Measurements from ENCODE around the gene SEMA5B. TPM values are rescaled to one million over a fixed set of nuclear protein-coding genes. Genes with fewer than 3 reads are reported as not detected.

SEMA5B gene
- total and polyA plus RNA-seq, 9 of the 15 experiments (the other 6 are each of a cell fraction or from before 2014, with no cell fraction given): not detected

DNA sequence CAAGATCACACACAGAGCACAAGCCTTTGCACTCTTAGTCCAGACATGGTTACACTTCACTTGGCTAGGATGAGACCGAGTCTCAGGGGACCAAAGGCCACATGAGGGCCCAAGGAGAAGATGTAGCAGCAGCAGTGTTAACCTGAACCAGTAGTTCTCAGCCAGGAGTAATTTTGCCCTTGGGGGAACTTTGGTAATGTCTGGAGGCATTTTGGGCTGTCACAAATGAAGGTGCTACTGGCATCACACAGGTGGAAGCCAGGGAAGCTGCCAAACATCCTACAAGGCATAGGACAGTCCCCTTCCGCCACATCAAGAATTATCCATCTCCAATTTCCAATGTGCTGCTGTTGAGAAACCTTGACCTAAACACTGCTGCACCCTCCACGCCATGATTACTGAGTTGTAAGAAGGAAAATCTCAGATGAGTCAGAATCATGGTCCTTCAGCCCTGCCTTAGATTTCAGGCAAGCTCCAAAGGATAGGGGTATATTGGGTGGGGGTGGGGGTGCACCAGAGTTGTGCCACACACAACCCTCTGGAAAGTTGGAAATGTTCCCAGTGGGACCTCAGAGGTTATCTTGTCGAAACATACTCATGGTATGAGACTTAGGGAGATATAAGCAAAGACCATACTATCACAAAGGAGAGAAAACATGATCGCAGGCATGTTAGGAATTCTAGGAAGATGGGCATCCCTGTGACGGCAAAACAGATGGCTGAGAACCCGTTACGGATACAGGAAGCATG lies 36.2 kb downstream of the SEMA5B start:
- TF ChIP-seq THRAP3 (IDR thresholded peaks at IDR 0.05; ENCODE audit: borderline replicate concordance) (no peak), ZNF445 (CRISPR knock-in tag; IDR thresholded peaks at IDR 0.05; ENCODE audit: low read depth) (no peak), SPI1 (IDR thresholded peaks at IDR 0.05; ENCODE audit: borderline replicate concordance, low read depth, low read length) (no peak), NCOA1 (IDR thresholded peaks at IDR 0.05; ENCODE audit: low read depth) (no peak), HDAC1 (IDR thresholded peaks at IDR 0.05) (no peak), BCL6 (CRISPR knock-in tag; IDR thresholded peaks at IDR 0.05) (no peak), FOSL1 (tag; conservative IDR thresholded peaks at IDR 0.05) (no peak), ZNF639 (CRISPR knock-in tag; conservative IDR thresholded peaks at IDR 0.05 in 1 of 2, IDR thresholded peaks at IDR 0.05 in 1 of 2) (no peak)
- TF ChIP-seq, protein P1, sequence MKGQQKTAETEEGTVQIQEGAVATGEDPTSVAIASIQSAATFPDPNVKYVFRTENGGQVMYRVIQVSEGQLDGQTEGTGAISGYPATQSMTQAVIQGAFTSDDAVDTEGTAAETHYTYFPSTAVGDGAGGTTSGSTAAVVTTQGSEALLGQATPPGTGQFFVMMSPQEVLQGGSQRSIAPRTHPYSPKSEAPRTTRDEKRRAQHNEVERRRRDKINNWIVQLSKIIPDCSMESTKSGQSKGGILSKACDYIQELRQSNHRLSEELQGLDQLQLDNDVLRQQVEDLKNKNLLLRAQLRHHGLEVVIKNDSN (CRISPR knock-in tag; IDR thresholded peaks at IDR 0.05): no peak
- ATAC-seq (no peak), DNase-seq (ENCODE audit: extremely low read depth in 1 of 4, low spot score in 3 of 4) (no peak), FAIRE-seq (no peak)
- 1% methylated on average over 8 of the region's 8 CpGs for WGBS (ENCODE audit: insufficient coverage, low coverage, missing lambda C conversion rate)
- no TSS peak for BruUV-seq (replicated peaks)
- Histone ChIP-seq H3K9me1 (ENCODE audit: control insufficient read depth, insufficient read depth, low read length) (no peaks in the 10 kb centered on the region), H3K27me3 (ENCODE audit: control insufficient read depth in 2 of 2, insufficient read depth in 2 of 2, low read length in 2 of 2) (peaks cover 10 to 66% of the 10 kb centered on the region in 2 experiments; a peak in 4 of 5 replicates), H3K4me1 (replicated peaks in 1 of 2; ENCODE audit: control insufficient read depth in 2 of 2, insufficient read depth in 2 of 2, low read length in 2 of 2) (no peaks in the 10 kb centered on the region; a peak in 1 of 5 replicates), H3K79me2 (ENCODE audit: control insufficient read depth, insufficient read depth, low read length) (no peaks in the 10 kb centered on the region), H3K4me2 (ENCODE audit: insufficient read depth, low read length) (no peak overlapping the region), H2AFZ (ENCODE audit: low read depth, low read length) (no peak overlapping the region), H3K36me3 (ENCODE audit: control insufficient read depth, insufficient read depth, low read length) (no peaks in the 10 kb centered on the region), H3K4me3 (no peak overlapping the region), H3K9ac (ENCODE audit: insufficient read depth in 1 of 2, low read depth in 2 of 2, low read length in 2 of 2) (no peak overlapping the region), H3K9me3 (replicated peaks; ENCODE audit: control insufficient read depth, insufficient read depth, low read depth, low read length) (no peaks in the 10 kb centered on the region), H4K20me1 (replicated peaks; ENCODE audit: control insufficient read depth, insufficient read depth, low read length) (peaks cover 4% of the 10 kb centered on the region; the same call in 1 of the 2 replicates), H3K27ac (ENCODE audit: extremely low read depth, low read depth, low read length) (no peak overlapping the region)
- POLR2A ChIA-PET: interaction anchor here (0.6 kb wide), 1 partner anchor 51 kb away, joined by 3 read pairs; no protein-coding TSS in a partner anchor
- in situ Hi-C loops (cut with MboI) (no loop called here), intact Hi-C loops (cut with micrococcal nuclease) (no loop called here)
- CTCF ChIA-PET (ENCODE audit: low intra/inter-chr PET ratio): no interaction called here

All from K562 (cell line).